Vagina (tissue), 2 donors: ENCODE measurements around the gene PRKAR1B.

Source experiments
- POLR2A ChIP-seq, 2 donors: fragments of 450-650 bp; IDR thresholded peaks; one replicate each; pipeline ENCODE4 v1.6.1; 2017; ENCODE audit warnings: antibody characterized with exemption in 2 of 2, mild to moderate bottlenecking in 2 of 2, moderate library complexity in 2 of 2
- TF ChIP-seq, protein P1 (sequence below), 3 experiments: fragments of 450-650 bp in 2 of 3; fragments of 200-600 bp in 1 of 3; sonication (generic) in 1 of 3; IDR thresholded peaks; one replicate each; pipeline ENCODE4 v1.5.1; 2017 to 2019; ENCODE audit warnings: antibody characterized with exemption in 3 of 3, mild to moderate bottlenecking in 2 of 3, moderate library complexity in 2 of 3

DNA sequence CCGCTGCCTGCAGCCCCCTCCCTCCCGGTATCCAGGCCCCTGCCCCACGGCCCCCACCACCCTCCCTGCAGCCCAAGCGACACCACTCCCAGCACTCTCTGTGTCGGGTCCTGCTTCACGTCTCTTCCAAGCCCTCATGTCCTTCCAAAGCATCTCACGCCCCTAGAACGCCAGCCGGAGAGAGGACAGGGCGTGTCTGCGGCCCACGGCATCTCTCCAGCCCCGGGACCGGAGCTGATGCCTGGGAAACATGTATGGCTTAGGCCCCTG is 156.3 kb downstream of the PRKAR1B start:
- TF ChIP-seq, protein P1, sequence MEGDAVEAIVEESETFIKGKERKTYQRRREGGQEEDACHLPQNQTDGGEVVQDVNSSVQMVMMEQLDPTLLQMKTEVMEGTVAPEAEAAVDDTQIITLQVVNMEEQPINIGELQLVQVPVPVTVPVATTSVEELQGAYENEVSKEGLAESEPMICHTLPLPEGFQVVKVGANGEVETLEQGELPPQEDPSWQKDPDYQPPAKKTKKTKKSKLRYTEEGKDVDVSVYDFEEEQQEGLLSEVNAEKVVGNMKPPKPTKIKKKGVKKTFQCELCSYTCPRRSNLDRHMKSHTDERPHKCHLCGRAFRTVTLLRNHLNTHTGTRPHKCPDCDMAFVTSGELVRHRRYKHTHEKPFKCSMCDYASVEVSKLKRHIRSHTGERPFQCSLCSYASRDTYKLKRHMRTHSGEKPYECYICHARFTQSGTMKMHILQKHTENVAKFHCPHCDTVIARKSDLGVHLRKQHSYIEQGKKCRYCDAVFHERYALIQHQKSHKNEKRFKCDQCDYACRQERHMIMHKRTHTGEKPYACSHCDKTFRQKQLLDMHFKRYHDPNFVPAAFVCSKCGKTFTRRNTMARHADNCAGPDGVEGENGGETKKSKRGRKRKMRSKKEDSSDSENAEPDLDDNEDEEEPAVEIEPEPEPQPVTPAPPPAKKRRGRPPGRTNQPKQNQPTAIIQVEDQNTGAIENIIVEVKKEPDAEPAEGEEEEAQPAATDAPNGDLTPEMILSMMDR (IDR thresholded peaks at IDR 0.05), result no peak
- no peak for TF ChIP-seq POLR2A (IDR thresholded peaks at IDR 0.05)
